Muscle of arm (tissue), 12 donors: ENCODE data around the gene PRKAG2. TPM values are rescaled to one million over a fixed set of nuclear protein-coding genes. Genes with fewer than 3 reads are reported as not detected.

Source experiments
- DNase-seq: peaks from one replicate; pipeline ENCODE4 v3.0.0-alpha.2; 2013
- polyA plus RNA-seq, 12 donors: library from polyadenylated mRNA; unstranded; fragments of 120-200 nt; gene quantifications; one replicate each; pipeline ENCODE4 v1.2.1, GENCODE V29; 2013; ENCODE audit not compliant: insufficient read length in 12 of 12

The PRKAG2 gene
- polyA plus RNA-seq, 12 donors: 9.8 to 21.3 (median 14.0) TPM; not detected in 1

DNA sequence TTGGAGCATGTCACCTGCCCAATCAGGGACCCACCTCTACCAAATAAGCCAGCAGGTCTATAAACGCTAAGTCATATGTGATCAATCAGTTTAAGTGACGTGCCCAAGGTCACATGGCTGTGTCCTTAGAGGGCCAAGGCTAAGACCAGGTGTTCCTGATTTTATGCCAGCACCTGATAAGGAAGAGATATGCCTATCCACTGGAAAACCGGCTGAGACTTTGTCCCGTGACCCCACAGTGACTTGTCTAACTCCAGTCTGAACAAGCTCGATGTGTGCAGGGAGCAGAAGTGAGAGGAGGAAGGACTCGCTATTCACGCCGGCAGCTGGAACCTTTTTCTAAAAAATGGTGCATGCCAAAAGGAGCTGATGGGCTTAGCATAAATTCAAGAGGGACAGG lies 57.0 kb downstream of the PRKAG2 start:
- DNase-seq: no peak

GRCh38 chr7:151818674-151819519 lies 58.0 kb downstream of the PRKAG2 start:
- no peak for DNase-seq

DNA sequence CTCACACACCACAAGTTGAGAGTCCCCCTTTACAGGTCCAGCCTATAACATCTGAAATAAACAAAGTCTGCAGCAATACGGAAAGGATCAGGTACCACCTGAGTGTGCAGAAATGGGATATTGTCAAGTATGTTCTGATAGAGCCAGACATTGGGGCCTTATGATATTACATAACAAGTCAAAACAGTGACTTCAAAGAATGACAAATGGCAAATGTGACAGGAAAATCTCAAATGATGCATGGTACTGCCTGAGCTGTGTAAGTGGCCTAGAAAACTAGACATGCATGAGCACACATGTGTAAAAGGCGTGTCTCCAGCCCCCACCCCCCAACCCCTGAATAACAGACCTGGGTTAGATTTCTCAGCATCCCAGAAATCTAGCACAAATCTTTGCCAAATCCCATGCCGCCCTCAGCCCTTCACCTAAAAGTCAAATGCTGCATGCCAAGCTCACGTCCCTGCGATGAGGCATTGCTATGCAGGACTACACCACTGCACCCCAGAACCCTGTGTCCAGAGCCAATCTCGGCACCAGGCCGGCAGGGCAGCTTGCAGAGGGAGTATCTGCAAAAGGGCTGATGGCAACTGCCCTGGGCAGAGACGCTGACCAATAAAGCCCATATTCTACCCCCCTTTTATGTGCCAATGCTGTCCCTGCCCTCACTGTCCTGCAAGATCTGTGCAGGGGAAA lies 58.8 kb downstream of the PRKAG2 start:
- no peak for DNase-seq

GRCh38 chr7:151817315-151817690 lies 59.6 kb downstream of the PRKAG2 start:
- no peak for DNase-seq

GRCh38 chr7:151816562-151817314 lies 60.2 kb downstream of the PRKAG2 start:
- no peak for DNase-seq

DNA sequence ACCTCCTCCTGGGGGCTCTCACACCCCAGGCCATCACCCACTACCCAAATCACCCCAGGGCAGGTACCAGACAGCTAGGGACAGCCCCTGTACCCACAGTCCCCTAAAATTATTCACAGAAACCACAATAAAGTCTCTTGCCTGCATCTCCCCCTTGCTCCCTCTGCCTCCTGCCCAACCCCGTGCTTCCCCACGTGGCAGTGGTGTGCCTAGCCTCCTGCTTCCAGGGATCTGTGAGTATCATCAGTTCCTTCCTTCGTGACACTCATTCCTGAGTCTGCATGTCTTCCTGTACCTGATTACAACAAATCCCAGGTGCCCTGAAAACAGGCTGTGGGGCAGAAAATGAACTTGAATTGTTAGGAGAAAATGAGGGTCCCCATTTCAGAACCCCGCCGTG lies 61.5 kb downstream of the PRKAG2 start:
- DNase-seq: no peak

DNA sequence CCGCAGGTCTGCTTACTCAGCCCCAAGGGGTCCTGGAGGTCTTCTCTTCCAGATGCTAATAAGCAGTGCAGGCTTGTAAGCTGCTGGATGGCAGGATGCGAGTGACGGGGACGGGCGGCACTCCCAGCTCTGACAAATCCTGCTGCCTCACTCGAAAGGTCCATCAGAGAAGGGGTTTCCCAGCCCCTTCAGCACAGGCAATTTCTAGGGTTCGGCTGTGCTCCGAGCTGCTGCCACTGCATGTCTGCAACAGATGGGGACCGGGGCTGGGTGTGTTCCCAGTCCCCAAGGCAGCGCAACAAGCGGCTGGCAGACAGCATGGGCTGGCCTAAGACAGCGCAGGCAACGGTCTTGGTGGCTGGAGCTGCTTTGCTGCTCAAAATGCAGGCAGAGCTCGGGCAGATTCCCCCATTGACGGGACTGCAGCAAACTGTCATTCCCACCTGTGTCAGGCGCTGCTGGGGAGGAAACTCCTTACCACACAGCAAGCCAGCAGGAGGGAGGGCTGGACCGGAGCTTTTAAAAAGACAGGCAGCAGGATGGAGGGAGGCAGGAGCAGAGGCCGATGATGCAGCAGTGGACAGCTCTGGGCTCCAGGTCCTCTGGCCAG lies 62.4 kb downstream of the PRKAG2 start:
- DNase-seq: no peak

- DNase-seq: no peak
These were observed 62.9 kb downstream of the PRKAG2 start for GRCh38 chr7:151813997-151814396.

DNA sequence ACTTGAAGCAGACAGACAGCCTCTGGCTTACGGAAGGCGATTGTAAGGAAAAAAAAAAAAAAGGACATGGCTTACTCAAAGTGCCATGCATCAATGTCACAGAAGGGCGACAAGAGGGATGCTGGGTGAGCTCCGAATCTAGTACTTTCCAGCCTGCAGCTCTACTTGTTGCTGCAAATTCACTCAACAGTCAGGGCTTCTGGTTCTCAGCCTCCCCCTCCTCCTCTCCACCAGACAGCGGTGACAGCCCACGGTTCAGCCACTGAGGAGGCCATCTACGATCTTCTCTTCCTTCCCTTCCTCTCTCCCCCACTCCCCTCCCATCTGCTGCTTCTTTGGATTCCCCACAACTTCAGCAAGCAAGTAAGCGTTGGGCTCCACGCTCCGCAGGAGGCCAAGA lies 63.5 kb downstream of the PRKAG2 start:
- no peak for DNase-seq

DNA sequence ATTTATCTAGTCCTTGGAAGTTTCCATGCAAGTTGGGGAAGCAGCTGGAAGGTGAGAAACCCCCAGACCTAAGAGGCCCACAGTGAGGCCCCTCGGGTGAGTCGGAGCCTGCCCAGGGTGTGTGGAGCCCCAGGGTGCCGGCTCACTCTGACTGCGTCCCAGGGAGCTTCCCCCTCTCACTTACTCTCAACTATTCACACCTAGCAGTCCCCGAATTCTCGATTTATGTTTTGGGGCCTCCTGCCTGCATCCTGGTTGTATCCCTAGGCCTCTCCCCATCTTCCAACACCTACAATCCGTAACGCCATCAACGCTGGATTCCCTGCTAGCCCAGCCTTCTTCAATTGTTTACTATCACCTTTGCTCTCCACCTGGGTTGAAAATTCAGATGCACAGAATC lies 63.9 kb downstream of the PRKAG2 start:
- DNase-seq: no peak

- no peak for DNase-seq
These were observed 66.3 kb downstream of the PRKAG2 start for GRCh38 chr7:151810441-151811232.

- DNase-seq: no peak
These were observed 67.1 kb downstream of the PRKAG2 start for GRCh38 chr7:151809864-151810170.

GRCh38 chr7:151809146-151809863 lies 67.6 kb downstream of the PRKAG2 start:
- no peak for DNase-seq

DNA sequence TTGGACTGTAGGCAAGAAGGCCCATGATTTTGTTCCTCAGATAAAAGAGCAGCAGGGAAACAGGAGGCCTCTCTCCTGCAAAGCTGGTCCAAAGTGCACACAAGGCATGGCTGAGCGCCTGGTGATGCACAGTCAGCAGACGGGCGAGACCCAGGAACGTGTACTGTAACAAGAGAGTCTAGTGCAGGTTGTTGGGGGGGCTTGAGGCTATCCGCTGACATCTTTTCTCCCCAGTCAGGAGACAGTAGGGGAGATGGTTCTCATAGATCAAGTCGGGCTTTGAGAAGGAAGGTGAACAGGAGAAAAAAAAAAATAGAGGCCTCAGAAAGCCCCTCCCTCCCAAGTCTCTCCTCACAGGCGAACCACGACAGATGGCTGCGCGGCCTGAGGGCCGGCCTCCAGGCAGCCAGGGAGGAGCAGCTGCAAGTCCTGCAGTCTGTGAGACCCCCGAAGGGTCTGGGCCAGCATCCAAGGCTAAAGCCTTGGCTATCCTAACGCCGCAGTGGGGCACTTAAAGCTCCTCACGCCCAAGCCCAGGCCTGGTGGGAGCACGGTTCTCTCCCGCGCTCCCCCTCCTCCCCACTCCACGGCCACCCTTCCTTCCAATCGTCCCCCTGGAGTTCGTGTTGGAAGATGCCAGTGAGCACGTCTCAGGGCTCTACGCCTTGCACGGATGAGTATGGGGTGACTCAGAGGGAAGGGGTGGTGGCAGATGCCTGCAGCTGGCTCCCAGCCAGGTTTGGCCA lies 68.3 kb downstream of the PRKAG2 start:
- no peak for DNase-seq

- no peak for DNase-seq
These were observed 69.1 kb downstream of the PRKAG2 start for GRCh38 chr7:151807846-151808245.

GRCh38 chr7:151806952-151807775 lies 69.8 kb downstream of the PRKAG2 start:
- no peak for DNase-seq

GRCh38 chr7:151806204-151806603 lies 70.7 kb downstream of the PRKAG2 start:
- no peak for DNase-seq

- DNase-seq: no peak
These were observed 71.7 kb downstream of the PRKAG2 start for GRCh38 chr7:151805191-151805590.

DNA sequence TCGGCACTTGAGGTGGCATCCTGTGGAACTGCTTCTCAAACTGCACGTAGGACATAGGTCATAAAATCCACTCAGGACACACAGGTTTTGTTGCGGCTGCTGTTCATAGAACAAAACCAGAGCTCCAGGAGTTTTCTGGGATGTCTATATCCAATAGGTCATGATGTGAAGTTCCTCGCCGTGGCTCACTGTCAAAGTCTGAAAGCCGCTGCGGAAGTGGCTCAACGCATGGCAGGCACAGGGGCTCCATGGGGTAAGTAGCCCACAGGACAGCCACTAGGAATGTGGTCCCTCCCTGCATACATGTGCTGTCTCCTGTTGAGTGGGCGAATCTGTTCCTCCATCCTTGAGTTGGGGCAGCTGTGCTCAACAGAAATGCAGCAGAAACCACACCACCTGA lies 72.2 kb downstream of the PRKAG2 start:
- DNase-seq: no peak
